G401.6 (cell line): ENCODE measurements around the gene DCAF7.
A peak's percentile ranks its signal among the peaks of the same experiment; 100 is the strongest.

Experiments used
- FAIRE-seq: peaks from 2 replicates; lab custom pipeline; 2012; peaks lifted over from hg19 to GRCh38; lab: Jason Lieb, UNC

The DCAF7 gene, protein sequence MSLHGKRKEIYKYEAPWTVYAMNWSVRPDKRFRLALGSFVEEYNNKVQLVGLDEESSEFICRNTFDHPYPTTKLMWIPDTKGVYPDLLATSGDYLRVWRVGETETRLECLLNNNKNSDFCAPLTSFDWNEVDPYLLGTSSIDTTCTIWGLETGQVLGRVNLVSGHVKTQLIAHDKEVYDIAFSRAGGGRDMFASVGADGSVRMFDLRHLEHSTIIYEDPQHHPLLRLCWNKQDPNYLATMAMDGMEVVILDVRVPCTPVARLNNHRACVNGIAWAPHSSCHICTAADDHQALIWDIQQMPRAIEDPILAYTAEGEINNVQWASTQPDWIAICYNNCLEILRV

DNA sequence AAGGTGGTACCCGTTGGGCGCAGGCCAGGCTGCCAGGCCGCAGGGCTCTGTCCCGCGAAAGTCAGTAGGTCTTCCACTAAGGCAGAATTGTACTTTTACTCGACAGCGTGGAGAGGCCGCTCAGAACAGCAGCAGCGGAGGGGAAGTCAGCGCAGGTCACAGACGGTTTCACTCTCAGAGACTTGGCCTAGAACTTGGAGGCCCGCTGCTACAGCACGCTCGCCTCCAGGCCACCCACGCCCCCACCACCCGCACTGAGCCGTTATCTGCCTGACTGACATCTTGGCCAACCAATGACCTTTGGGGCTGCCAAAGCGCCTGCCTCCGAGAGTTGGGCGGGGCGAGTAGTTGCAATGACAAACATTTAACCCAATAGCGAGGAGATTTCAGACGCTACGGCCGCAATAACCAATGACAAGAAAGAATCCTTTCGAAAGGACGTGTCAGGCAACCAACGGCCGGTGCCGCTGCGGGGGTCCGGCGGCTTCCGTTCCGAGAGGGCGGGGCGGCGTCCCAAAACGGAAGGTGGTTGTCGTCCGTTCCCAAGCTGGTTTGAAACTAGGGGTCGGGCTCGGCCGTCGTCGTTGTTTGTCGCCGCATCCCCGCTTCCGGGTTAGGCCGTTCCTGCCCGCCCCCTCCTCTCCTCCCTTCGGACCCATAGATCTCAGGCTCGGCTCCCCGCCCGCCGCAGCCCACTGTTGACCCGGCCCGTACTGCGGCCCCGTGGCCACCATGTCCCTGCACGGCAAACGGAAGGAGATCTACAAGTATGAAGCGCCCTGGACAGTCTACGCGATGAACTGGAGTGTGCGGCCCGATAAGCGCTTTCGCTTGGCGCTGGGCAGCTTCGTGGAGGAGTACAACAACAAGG, at the start of gene DCAF7:
TSS of gene DCAF7 (plus strand) at position 532 of the 871 bp plus-strand sequence. CDS start at position 733, 201 bp downstream.
- peak; percentile 98 for FAIRE-seq

DNA sequence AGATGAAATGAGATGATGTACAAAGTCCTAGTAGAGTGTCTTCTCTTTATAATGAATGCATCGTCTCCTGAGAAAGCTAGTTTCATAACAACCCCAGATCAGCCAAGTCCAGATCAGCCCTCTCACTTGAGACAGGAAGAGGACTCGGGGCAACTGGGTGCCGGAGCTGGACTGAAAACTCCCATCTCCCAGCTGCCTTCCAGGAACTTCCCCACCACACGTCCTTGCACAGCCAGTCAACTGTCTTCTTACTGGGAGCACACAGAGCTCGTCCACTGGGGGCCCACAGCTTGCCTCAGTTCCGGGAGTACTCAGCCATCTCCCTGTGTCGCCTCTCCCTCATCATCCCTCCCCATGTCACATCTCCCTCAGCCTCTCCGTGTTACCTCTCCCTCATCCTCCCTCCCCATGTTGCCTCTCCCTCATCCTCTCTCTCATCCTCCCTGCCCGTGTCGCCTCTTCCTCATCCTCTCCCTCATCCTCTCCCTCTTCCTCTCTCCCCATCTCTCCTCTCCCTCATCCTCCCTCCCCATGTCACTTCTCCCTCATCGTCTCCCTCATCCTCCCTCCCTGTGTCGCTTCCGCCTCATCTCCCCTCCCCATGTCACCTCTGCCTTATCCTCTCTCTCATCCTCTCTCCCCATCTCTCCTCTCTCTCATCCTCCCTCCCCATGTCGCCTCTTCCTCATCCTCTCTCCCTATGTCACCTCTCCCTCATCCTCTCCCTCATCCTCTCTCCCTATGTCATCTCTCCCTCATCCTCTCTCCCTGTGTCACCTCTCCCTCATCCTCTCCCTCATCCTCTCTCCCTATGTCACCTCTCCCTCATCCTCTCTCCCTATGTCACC, 49.5 kb upstream of the DCAF7 start:
- no peak for FAIRE-seq

DNA sequence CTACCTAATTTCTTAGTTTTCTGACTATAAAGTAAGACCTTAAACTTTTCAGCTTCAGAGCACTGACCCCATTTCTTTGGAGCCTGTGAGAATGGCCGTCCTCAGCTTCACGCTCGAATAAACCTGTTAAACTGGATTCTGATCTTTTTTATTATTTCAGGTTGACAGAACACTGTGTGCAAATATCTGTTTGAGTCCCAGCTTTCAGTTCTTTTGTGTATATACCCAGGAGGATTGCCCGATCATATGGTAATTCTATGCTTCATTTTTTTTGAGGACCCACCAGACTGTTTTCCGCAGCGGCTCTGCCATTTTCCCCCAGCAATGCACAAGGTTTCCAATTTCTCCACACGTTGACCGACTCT, 47.0 kb upstream of the DCAF7 start:
- FAIRE-seq: no peak

DNA sequence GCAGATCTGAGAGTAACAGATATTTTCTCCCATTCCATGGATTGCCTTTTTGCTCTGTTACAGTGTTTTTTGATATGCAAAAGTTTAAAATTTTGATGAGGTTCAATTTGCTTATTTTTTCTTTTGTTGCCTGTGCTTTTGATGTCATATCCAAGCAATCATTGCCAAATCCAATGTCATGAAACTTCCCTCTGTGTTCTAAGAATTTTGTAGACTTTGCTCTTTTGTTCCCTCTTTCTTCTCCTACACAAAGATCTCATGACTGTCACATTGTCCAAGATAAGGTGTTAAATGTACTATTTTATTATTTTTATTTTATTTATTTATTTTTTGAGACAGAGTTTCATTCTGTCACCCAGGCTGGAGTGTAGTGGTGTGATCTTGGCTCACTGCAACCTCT, 46.0 kb upstream of the DCAF7 start:
- FAIRE-seq: no peak

DNA sequence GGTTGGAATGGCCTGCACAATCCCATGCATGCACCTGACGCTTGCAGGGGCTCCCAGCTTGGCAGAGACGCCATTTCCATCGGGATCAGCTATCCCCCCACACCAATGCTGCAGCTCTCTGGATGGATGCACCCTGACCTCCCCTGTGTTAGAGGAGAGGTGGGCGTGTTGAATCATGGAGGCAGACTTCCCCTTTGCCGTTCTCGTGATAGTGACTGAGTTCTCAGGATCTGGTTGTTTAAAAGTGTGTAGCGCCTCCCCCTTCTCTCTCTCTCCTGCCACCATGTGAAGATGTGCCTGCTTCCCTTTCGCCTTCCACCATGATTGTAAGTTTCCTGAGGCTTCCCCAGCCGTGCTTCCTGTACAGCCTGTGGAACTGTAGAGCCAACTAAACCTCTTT, 44.9 kb upstream of the DCAF7 start:
- no peak for FAIRE-seq

DNA sequence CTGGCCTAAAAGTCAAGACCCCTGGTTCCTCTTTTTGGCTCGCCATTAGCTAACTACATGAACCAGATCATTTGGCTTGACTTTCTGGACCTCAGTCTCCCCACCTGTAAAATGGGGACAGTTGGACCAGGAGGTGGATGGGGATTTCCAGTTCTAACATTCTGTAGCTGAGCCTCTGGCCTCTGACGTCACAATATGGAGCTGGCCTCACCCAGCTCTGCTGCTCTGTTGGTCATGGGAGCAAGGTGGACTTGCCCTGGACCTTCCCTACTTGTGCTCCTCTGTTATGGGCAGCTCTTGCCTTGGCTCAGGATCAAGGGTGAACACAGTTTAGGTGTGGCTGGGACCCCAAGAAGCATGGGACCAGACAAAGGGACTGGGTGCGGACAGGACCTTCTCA, 43.6 kb upstream of the DCAF7 start:
- no peak for FAIRE-seq

DNA sequence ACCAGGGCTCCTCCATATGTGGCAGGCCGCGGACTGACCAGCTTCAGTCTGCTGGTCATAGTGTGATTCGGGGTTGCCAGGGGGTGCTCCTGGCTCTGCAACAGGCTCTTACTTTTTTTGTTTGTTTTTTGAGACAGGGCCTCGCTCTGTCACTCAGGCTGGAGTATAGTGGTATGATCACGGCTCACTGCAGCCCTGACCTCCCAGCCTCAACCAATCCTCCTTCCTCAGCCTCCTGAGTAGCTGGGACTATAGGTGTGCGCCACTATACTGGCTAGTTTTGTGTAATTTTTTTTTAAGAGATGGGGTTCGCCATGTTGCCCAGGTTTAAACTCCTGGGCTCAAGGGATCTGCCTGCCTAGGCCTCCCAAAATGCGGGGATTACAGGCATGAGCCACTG, 38.9 kb upstream of the DCAF7 start:
- FAIRE-seq: no peak

DNA sequence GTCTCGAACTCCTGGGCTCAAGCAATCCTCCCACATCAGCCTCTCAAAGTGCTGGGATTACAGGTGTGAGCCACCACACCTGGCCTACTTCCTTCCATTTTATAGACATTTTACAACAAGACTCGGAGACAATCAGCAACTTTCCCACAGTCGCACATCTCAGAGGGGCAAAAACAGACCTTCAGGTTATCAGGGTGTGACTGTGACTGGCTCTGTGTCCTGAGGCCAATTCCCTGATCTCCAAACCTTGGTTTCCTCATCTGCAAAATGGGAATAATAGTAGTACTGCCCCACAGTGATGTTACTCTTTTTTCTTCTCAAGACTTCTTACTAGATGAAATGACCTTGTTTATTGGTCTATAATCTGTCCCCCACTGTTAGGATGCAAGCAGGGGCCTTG, 37.9 kb upstream of the DCAF7 start:
- FAIRE-seq: no peak

DNA sequence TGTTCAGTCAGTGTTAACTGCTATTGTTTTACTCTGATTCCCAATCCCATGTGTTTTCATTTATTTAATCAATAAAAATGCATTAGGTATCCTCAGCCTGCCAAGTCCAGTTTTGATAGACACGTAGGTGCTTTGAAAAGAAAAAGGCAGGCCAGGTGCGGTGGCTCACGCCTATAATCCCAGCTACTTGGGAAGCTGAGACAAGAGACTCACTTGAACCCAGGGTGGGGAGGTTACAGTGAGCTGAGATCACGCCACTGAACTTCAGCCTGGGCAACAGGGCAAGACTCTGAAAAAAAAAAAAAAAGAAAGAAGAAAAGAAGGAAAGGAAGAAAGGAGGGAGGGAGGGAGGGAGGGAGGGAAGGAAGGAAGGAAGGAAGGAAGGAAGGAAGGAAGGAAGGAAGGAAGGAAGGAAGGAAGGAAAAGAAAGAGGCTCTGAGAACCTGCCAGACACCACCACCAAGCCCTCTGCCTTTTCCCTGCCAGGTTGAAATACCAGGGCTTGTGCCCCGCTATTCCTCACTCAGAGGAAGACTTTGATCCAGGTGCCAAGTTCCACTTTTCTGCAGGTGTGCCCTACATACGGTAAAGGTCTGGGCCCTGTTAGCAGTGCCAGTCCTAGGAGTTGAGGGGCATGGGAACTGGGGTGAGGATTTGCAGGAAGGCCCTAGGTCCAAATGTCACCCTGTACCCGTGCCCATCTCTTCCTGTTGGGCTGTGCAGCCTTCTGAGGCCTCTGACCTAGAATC, 37.2 kb upstream of the DCAF7 start:
- FAIRE-seq: no peak

DNA sequence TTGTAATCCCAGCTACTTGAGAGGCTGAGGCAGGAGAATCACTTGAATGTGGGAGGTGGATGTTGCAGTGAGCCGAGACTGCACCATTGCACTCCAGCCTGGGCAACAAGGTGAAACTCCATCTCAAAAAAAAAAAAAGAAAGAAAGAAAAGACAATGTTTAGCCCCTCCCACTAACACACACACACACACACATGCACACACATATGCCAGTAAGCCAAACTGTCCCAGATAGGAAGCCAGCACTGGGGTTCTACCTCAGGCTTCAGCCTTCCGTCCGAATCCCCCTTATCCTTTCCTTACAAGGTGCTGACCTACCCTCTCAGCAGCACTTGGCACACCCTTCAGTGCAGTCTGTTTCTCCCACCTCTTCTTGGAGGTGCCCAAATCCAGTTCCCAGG, 35.8 kb upstream of the DCAF7 start:
- FAIRE-seq: no peak

DNA sequence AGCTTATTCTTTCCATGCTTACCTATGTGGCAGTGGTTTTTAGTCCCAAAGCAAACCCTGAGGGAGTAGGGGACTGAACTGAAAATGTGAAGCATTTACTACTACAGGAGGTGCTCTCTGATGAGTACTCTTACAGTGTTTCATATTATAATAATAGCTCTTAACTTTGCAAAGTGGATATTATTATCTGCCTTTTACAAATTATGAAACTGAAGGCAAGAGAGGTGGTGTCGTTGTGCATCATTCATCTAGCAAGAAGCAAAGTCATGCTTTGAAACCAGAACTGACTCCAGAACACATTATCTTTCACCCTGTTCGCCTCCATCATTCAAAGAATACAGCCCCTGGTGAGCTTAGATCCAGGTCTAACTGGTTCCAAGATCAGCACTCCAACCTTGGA, 35.3 kb upstream of the DCAF7 start:
- FAIRE-seq: no peak

DNA sequence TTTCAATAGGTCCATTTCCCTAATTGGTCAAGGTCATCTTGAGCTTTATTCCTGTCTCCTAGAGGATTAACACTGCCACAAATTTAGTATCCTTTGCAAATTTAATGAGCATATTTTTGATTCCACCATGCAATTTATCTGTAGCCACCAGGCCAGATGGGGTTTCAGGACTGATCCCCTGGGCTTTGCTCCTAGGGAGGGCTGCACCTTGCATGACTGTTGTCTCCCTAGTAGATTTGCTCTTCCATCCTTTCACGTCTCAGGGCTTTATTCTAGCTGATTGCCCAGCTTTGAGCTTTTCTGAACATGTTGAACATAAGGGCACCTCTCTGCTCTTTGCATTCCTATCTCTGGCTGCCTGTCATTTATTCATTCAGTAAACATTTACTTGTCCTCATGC, 34.9 kb upstream of the DCAF7 start:
- FAIRE-seq: no peak

DNA sequence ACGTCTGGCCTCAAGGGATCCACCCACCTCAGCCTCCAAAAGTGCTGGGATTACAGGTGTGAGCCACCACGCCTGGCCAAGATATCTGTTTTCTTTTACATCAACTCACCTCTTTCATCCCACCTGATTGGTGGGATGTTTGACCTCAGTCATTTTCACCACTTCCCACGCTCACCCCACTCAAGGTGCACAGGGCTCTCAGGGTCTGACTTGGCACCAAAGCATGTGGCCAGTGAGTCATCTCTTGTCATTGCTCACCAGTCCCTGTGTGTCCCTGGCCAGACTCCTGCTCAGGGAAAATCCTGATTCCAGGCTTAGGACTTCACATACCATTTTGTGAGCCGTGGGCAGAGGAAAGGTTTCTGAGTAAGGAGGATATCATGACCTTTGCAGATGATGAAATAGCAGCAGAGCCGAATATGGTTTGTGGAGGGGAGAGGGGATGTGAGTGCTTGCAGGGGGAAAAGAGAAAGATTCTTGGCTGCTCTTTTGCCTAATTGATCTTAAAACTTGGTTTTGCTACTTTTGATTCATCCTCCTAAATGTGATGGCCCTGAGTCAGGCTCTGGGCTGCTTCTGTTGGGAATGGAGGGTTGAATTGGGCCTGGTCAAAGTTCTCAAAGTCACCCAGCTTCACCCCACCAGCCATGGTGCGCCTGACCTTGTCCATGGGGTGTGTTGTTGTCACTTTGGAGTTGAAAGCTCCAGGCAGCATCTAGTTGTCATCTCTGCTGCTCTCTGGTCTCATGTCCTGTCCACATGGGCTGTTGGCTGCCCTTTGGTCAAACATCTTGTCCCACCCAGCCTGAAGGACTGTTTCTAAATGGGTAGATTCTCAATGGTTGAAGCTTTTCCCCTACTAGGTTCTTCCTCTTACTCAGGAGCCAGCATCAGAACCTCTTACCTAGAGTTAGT, 33.1 kb upstream of the DCAF7 start:
- FAIRE-seq: no peak

DNA sequence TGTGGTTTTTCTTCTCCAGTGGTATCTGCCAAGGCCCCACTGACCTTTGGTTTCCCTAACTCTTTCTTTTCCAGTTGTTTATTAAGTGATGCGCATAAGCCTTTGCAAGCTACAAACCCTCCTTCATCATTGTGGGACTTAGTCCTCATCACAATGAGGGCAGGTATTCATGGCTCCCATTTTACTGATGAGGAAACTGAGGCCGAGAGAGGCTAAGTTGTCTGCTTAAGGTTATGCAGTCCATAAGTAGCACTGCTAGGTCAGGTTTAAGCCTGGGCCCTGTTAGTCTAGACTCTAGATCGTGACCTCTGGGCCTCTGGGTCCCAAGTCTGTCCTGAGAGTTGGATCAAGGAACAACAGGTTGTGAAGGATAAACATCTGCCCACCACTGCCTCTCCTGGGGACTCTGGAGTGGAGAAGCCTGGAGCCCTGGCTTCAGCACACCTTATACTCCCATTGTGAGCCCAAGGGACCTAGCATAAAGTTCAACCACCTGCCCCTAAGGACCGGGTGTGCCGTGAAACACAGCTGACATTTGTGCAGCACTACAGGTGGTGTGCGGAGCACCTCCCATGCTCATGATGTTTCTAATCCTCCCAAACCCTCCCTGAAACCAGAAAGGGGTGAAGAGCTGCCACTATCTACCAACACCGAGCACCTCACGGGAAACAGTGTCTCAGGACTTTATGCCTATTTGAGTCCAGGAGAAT, 32.3 kb upstream of the DCAF7 start:
- FAIRE-seq: no peak

DNA sequence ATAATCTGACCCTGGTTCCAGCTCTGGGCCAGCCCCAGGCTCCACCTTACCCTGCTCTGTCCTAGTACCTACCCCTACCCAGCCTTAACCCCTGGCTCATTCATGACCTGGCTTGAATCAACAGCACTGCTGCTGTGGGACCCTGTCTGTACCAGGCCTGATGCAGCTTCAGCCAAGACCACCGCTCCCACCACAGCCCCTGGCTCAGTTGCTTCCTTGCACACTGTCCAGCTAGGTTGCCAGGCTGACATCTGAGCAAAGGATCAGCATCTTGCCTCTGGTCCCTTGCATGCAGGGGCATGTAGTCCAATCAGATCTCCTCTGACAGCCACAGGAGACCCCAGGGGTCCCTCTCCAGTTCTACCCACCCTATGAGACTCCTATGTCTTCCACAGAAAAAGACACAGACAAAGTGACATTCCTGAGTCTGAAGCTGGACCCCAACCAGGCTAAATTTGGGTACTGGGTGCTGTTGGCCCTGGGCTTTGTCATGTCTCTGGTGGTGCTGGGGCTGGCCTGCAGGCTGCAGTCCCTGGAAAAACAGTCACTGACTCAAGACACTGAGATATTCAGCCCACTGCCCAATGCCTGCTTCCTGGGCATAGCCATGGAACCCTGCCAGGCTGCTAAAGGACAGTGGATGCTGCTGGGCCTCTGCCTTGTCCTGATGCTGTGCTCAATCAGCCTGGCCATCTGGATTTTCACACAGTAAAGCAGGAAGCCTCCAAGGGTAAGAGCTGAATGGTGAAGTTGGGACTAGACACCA, 31.0 kb upstream of the DCAF7 start:
- FAIRE-seq: no peak

DNA sequence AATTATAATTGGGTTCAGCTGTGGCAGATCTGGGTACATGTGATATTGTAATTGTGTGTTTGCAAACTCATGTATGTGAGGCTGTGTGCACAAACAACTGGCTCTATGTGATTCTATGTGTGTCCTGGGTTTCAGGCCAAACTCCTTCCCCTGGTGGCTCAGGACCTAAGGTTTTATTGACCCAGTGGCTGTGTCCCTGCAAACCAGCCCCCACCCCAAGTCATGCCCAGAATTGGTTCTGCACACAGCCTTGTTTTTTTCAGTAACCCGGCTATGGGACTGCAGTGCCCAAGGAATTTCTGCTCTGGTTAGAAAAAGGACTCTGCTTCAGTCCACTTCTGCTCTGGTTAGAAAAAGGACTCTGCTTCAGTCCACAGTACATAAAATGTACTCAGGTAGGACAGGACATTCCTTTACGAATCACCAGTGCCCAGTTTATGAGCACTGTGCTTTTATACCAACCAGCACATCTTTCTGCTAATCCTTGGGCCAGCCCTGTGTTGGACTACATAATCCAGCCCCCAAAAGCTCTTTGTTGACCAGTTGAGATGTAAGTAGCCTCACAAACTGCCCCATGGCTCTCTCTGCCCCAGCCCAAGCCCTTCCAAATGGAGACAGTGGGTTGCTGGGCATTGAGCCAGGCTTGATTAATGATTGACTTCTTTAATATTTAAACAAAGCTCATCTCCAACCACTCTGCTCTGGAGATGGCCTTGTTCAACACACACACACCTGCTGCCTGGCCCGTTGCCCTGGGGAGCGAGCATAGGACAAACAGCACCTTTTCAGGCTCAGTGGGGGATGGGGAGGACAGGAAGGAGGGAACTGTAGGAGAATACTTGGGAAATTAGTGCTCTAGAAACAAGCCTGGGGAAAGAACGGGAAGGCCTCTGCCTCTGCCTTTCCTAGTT, 30.1 kb upstream of the DCAF7 start:
- no peak for FAIRE-seq

DNA sequence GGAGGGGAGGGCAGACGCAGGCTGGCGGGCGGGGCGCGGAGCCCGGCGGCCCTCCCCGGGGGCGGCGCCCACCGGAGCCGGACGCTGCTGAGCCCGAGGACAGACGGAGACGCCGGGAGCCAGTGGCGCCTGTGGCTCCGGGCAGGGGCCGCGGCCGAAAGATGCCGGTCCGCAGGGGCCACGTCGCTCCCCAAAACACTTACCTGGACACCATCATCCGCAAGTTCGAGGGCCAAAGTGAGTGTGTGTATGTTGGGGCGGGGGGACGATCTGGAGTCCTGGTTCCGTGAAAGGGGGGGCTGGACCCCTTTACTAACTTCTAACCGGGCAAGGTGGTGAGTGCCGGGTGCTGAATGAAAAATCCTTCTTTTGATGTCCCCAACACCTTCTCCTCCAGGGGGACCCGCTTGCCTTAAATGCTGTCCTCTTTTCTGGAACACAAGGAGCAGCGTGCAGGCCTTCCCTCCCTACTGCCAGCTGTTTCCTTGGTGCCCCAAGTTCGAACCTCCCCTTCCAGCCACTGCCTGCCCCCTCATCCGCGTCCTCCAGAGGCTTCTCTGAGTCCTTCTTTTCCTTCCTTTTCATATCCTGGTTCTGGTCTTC, 26.9 kb upstream of the DCAF7 start, which contains the start of gene KCNH6:
TSS of gene KCNH6 (plus strand) at position 106 of the 603 bp plus-strand sequence. CDS start at position 162, 56 bp downstream.
- FAIRE-seq: no peak

DNA sequence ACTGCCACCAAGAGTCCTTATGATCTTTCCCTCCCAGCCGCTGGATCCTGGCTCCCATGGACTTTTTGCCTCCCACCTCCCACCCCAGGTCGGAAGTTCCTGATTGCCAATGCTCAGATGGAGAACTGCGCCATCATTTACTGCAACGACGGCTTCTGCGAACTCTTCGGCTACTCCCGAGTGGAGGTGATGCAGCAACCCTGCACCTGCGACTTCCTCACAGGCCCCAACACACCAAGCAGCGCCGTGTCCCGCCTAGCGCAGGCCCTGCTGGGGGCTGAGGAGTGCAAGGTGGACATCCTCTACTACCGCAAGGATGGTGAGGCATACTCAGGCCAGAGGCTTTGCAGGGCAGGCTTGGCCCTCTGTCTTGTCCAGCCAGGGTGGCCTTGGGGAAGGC, 26.2 kb upstream of the DCAF7 start:
- no peak for FAIRE-seq
